HCT116 (cell line): ENCODE data around the gene KLF6. TPM values are rescaled to one million over a fixed set of nuclear protein-coding genes. Genes with fewer than 3 reads are reported as not detected.

Experiments used
- ATAC-seq: fragments of 200-7000 bp; cut with Tn5 transposase; 2 replicates; pipeline ENCODE4 v1.9.1; 2020; ENCODE audit warnings: mild to moderate bottlenecking, moderate library complexity
- BruUV-seq: library from RNA; stranded (reverse); fragments of 400-500 nt; replicated peaks from 2 replicates; lab custom pipeline; 2021; lab: Mats Ljungman, UMichigan
- CTCF ChIA-PET: fragments of 300-600 bp; sonication (Branson Sonifier 250); formaldehyde crosslinking; loops from one replicate; lab custom pipeline; 2021; ENCODE audit warnings: antibody characterized with exemption; lab: Charles Lee
- POLR2A ChIA-PET: fragments of 300-600, 350-600 bp; sonication (Branson Sonifier 250); formaldehyde crosslinking; loops from one replicate; lab custom pipeline; 2021; ENCODE audit warnings: antibody characterized with exemption; lab: Charles Lee
- RAD21 ChIA-PET, 2 experiments: fragments of 300-600 bp; sonication (Branson Sonifier 250); formaldehyde crosslinking; loops; one replicate each; lab custom pipeline; 2023; ENCODE audit warnings: low total read pairs in 2 of 2; ENCODE audit not compliant: uncharacterized antibody in 2 of 2, unreplicated experiment in 2 of 2, low non-redundant PET in 1 of 2; lab: Charles Lee
- DNase-seq: peaks from one replicate; pipeline ENCODE4 v3.0.0-alpha.2; 2010; ENCODE audit warnings: low read depth, low spot score
- H2AFZ ChIP-seq: fragments of 200-600 bp; shearing (Covaris generic), sonication (generic); 2 replicates; pipeline ENCODE4 v1.6.1; 2017; ENCODE audit warnings: low read depth, mixed run types, mixed read lengths, antibody characterized with exemption, low read length; ENCODE audit not compliant: poor library complexity, severe bottlenecking
- H3K27ac ChIP-seq: 2 replicates; pipeline ENCODE4 v1.5.1; 2012; ENCODE audit warnings: low read depth, low read length
- H3K27me3 ChIP-seq: fragments of 200-600 bp; sonication (generic); 2 replicates; pipeline ENCODE4 v1.6.1; 2016; ENCODE audit warnings: mixed run types, low read length, mixed read lengths; ENCODE audit not compliant: insufficient read depth
- H3K36me3 ChIP-seq, 2 experiments: fragments of 200-500 bp in 1 of 2; fragments of 200-600 bp in 1 of 2; sonication (Bioruptor generic) in 1 of 2; sonication (generic) in 1 of 2; 2 replicates each; pipeline versions ENCODE4 v1.5.1 to v1.6.1; 2014 to 2016; ENCODE audit warnings: low read length in 2 of 2, inconsistent platforms in 1 of 2, mixed read lengths in 1 of 2, mixed run types in 1 of 2; ENCODE audit not compliant: insufficient read depth in 2 of 2, control insufficient read depth in 1 of 2
- H3K4me1 ChIP-seq, 2 experiments: fragments of 200-600 bp in 1 of 2; sonication (generic) in 1 of 2; 2 replicates each; pipeline versions ENCODE4 v1.5.1 to v1.6.1; 2012 to 2017; ENCODE audit warnings: low read length in 2 of 2, inconsistent platforms in 1 of 2, mild to moderate bottlenecking in 1 of 2, mixed read lengths in 1 of 2, mixed run types in 1 of 2, moderate library complexity in 1 of 2; ENCODE audit not compliant: insufficient read depth in 2 of 2, control insufficient read depth in 1 of 2
- H3K4me2 ChIP-seq: fragments of 200-600 bp; sonication (generic); 2 replicates; pipeline ENCODE4 v1.6.1; 2017; ENCODE audit warnings: mixed run types, low read length, mixed read lengths
- H3K4me3 ChIP-seq, 2 experiments: fragments of 200-600 bp in 1 of 2; sonication (generic) in 1 of 2; replicated peaks in 1 of 2; 2 replicates each; pipeline ENCODE4 v1.5.1; 2011 to 2016; ENCODE audit warnings: low read length in 2 of 2, control low read depth in 1 of 2, low read depth in 1 of 2, mild to moderate bottlenecking in 1 of 2, mixed read lengths in 1 of 2, mixed run types in 1 of 2
- H3K79me2 ChIP-seq: fragments of 200-600 bp; sonication (generic); 2 replicates; pipeline ENCODE4 v1.6.1; 2017; ENCODE audit warnings: mild to moderate bottlenecking, mixed run types, low read length, moderate library complexity, mixed read lengths; ENCODE audit not compliant: insufficient read depth
- H3K9ac ChIP-seq: fragments of 200-600 bp; sonication (generic); 2 replicates; pipeline ENCODE4 v1.6.1; 2016; ENCODE audit warnings: low read length, mixed read lengths
- H3K9me2 ChIP-seq: fragments of 200-600 bp; sonication (generic), shearing (Covaris generic); 2 replicates; pipeline ENCODE4 v1.6.1; 2017; ENCODE audit warnings: mixed run types, mild to moderate bottlenecking, moderate library complexity; ENCODE audit not compliant: insufficient read depth
- H3K9me3 ChIP-seq, 2 experiments: fragments of 200-500 bp in 1 of 2; fragments of 200-600 bp in 1 of 2; sonication (Bioruptor generic) in 1 of 2; sonication (generic) in 1 of 2; 2 replicates each; pipeline ENCODE4 v1.6.1; 2014 to 2017; ENCODE audit warnings: low read length in 2 of 2, mixed read lengths in 2 of 2, inconsistent platforms in 1 of 2, low read depth in 1 of 2, mild to moderate bottlenecking in 1 of 2, mixed run types in 1 of 2, moderate library complexity in 1 of 2; ENCODE audit not compliant: control insufficient read depth in 1 of 2, insufficient read depth in 1 of 2
- H4K20me1 ChIP-seq: fragments of 200-600 bp; sonication (generic), shearing (Covaris generic); 2 replicates; pipeline ENCODE4 v1.6.1; 2017; ENCODE audit warnings: mixed run types, mild to moderate bottlenecking, moderate library complexity; ENCODE audit not compliant: insufficient read depth
- ATF3 ChIP-seq: IDR thresholded peaks from 2 replicates; pipeline ENCODE4 v1.6.1; 2012
- CBX3 ChIP-seq: IDR thresholded peaks from 2 replicates; pipeline ENCODE4 v1.6.1; 2012; ENCODE audit warnings: low read depth
- CEBPB ChIP-seq: IDR thresholded peaks from 2 replicates; pipeline ENCODE4 v1.6.1; 2012; ENCODE audit warnings: low read depth
- EGR1 ChIP-seq: IDR thresholded peaks from 2 replicates; pipeline ENCODE4 v1.6.1; 2012; ENCODE audit warnings: low read depth
- ELF1 ChIP-seq: IDR thresholded peaks from 2 replicates; pipeline ENCODE4 v1.6.1; 2012; ENCODE audit warnings: low read depth, borderline replicate concordance
- EZH2phosphoT487 ChIP-seq: fragments of 200-600 bp; IDR thresholded peaks from 2 replicates; pipeline ENCODE4 v1.6.1; 2018; ENCODE audit warnings: antibody characterized with exemption, borderline replicate concordance
- JUND ChIP-seq: IDR thresholded peaks from 2 replicates; pipeline ENCODE4 v1.6.1; 2012
- POLR2AphosphoS5 ChIP-seq: IDR thresholded peaks from 2 replicates; pipeline ENCODE4 v1.6.1; 2011; ENCODE audit warnings: mild to moderate bottlenecking, low read depth, low read length, moderate library complexity
- RAD21 ChIP-seq: IDR thresholded peaks from 2 replicates; pipeline ENCODE4 v1.6.1; 2012; ENCODE audit warnings: low read depth, mild to moderate bottlenecking
- SRF ChIP-seq: IDR thresholded peaks from 2 replicates; pipeline ENCODE4 v1.6.1; 2012; ENCODE audit warnings: low read depth
- ZBTB33 ChIP-seq: IDR thresholded peaks from 2 replicates; pipeline ENCODE4 v1.6.1; 2011; ENCODE audit warnings: mild to moderate bottlenecking, low read length, moderate library complexity; ENCODE audit not compliant: insufficient replicate concordance; ENCODE audit errors: extremely low read depth
- intact Hi-C: fragments of 100-400 bp; cut with micrococcal nuclease; formaldehyde crosslinking; loops from 2 replicates; pipeline ENCODE4 v1.10.0; 2022
- total RNA-seq: library from RNA; stranded (reverse); gene quantifications from one replicate; pipeline ENCODE4 v1.2.1, GENCODE V29; 2021; ENCODE audit not compliant: unreplicated experiment

KLF6 gene
- total RNA-seq, 1 experiment from 2014 or later: 82.2 TPM

GRCh38 chr10:3820255-3820654 lies 35.2 kb upstream of the KLF6 start:
- H3K9ac ChIP-seq: no peak overlapping the region
- no peak for ATAC-seq
- no peak overlapping the region for H3K27ac ChIP-seq
- no peak for DNase-seq
- no peak overlapping the region for H2AFZ ChIP-seq
- ChIA-PET CTCF (no interaction called here), POLR2A (interaction anchor here (1.0 kb wide), 1 partner anchor 10 kb away, joined by 3 read pairs; no protein-coding TSS in a partner anchor), RAD21 (no interaction called here)
- no peak overlapping the region for H3K4me2 ChIP-seq
- BruUV-seq: no TSS peak
- H3K4me1 ChIP-seq: peaks cover 6 to 9% of the 10 kb centered on the region in 2 experiments
- H3K9me3 ChIP-seq: no peaks in the 10 kb centered on the region
- no peak overlapping the region for H3K4me3 ChIP-seq
- no peaks in the 10 kb centered on the region for H4K20me1 ChIP-seq
- H3K36me3 ChIP-seq: no peaks in the 10 kb centered on the region
- intact Hi-C loops: no loop called here
- no peaks in the 10 kb centered on the region for H3K27me3 ChIP-seq
- no peak for TF ChIP-seq CBX3
- TF ChIP-seq SRF: no peak
- TF ChIP-seq EGR1: no peak
- TF ChIP-seq ELF1: no peak
- H3K9me2 ChIP-seq: no peaks in the 10 kb centered on the region
- no peaks in the 10 kb centered on the region for H3K79me2 ChIP-seq

- H2AFZ ChIP-seq: no peak overlapping the region
Measured at GRCh38 chr10:3816995-3817394, 32.0 kb upstream of the KLF6 start.

More at GRCh38 chr10:3816995-3817394, 32.0 kb upstream of the KLF6 start:
- no peak for DNase-seq
- CTCF ChIA-PET: no interaction called here
- Histone ChIP-seq H3K9ac (no peak overlapping the region), H3K9me3 (no peaks in the 10 kb centered on the region), H3K4me2 (no peak overlapping the region), H3K27me3 (no peaks in the 10 kb centered on the region), H3K4me1 (peaks cover 5 to 12% of the 10 kb centered on the region in 2 experiments; a peak in 3 of 4 replicates), H3K79me2 (no peaks in the 10 kb centered on the region), H4K20me1 (no peaks in the 10 kb centered on the region)
- ATAC-seq: no peak
- RAD21 ChIA-PET: no interaction called here
- POLR2A ChIA-PET: interaction anchor here (1.5 kb wide), 1 partner anchor 32 kb away, joined by 6 read pairs; the partner anchor contains the start of gene KLF6
- intact Hi-C loops: no loop called here
- no peak for TF ChIP-seq ATF3
- TF ChIP-seq JUND: no peak
- no peak for TF ChIP-seq EZH2phosphoT487
- no peak for TF ChIP-seq CEBPB
- TF ChIP-seq POLR2AphosphoS5: no peak
- TF ChIP-seq EGR1: no peak
- no peak for TF ChIP-seq CBX3
- no peak for TF ChIP-seq RAD21
- TF ChIP-seq ZBTB33: no peak
- TF ChIP-seq, all 23 proteins: peak for 0
- Histone ChIP-seq H3K9me2 (no peaks in the 10 kb centered on the region), H3K36me3 (no peaks in the 10 kb centered on the region), H3K27ac (no peak overlapping the region), H3K4me3 (no peak overlapping the region)
- BruUV-seq: no TSS peak
